HTR-8/SVneo (cell line): Measurements from ENCODE around the gene DIO3.

Experiments used
- DNase-seq: peaks from one replicate; pipeline ENCODE4 v3.0.0; 2011; ENCODE audit warnings: low spot score, mixed read lengths; ENCODE audit not compliant: insufficient read length
- FAIRE-seq: peaks from 2 replicates; lab custom pipeline; 2011; peaks lifted over from hg19 to GRCh38; lab: Jason Lieb, UNC

The DIO3 gene

DNA sequence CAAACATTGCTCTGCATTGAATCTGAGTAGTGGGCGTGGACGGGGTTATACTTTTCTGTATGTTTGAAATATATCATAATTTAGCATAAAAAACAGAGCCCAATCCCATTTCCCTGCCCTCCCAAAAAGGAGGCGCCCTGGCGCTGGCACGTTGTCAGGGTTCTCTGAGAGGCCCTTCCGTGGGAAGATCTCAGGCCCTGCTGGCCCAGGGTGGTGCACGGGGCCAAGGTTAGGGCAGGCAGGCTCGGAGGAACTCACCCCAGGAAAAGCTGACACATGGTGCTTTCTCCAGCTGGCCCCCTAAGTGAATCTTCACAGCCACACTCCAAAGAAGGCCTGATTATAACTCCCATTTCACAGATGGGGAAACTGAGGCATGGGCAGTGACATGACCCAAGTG, 17.2 kb downstream of the DIO3 start:
- no peak for FAIRE-seq
- DNase-seq: no peak

DNA sequence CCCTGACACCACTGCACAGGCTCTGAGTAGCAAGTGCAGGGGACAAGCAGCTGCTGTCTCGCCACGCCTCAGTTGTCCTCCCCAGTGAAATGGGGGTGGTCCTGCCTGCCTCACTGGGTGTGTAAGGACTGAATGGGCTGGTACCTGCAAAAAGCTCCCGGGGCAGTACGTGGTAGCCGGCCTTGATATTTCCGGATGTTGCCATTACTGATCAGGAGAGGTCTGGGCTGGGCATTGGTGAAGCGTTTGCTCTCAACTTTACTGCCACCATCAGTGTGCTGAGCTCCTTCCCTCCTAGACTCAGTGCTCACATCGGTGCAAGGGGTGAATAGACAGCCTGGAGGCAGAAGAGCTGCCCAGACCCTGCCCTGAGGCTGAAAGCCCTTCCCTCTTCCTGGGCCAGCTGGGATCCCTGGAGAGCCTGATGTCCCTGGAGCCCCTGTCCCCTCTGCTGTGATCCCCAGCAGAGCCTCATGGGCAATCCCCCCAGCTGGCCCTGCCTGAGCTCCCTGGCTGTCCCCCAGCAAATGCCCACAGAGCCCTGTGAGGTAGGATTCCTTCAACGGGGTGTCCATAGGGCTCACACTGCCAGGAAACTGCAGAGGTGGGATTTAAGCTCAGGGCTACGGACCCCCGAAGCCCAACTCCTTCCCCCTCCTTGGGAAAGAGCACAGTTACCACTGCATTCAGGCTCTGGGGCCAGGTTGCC, 18.2 kb downstream of the DIO3 start:
- no peak for DNase-seq
- no peak for FAIRE-seq

DNA sequence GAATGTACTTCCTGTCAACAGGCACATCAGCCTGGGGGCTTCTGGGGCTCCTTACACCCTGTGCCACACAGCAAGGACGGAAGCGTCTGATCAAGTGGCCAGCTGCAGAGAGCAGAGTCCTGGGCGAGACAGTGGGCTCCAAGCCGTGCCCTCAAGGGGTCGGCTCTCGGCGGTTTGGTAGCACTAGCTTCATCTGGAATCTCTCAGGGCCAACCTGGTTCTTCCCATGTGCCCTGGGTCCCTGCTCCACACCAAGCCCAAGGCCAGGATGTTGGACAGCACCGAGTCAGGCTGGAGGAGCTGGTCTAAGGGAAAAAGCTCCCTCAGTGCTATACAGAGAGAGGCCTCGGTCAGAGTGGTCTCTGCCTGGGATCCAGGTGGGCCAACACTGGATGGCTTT, 20.5 kb downstream of the DIO3 start:
- FAIRE-seq (no peak), DNase-seq (no peak)

DNA sequence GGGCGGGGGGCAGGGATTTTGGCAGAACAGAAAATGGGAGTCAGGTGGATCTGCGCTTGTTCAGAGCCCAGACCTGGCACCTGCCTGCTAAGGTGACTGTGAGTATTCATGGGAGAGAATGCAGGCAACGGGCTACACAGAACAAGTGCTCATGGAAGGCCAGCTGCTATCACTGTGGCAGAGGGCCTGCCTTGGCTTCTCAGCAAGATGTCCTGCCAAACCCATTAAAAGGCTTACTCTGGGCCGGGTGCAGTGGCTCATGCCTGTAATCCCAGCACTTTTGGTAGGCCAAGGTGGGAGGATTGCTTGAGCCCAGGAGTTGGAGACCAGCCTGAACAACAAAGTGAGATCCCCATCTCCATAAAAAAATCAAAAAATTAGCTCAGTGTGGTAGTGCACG, 21.0 kb downstream of the DIO3 start:
- no peak for FAIRE-seq

DNA sequence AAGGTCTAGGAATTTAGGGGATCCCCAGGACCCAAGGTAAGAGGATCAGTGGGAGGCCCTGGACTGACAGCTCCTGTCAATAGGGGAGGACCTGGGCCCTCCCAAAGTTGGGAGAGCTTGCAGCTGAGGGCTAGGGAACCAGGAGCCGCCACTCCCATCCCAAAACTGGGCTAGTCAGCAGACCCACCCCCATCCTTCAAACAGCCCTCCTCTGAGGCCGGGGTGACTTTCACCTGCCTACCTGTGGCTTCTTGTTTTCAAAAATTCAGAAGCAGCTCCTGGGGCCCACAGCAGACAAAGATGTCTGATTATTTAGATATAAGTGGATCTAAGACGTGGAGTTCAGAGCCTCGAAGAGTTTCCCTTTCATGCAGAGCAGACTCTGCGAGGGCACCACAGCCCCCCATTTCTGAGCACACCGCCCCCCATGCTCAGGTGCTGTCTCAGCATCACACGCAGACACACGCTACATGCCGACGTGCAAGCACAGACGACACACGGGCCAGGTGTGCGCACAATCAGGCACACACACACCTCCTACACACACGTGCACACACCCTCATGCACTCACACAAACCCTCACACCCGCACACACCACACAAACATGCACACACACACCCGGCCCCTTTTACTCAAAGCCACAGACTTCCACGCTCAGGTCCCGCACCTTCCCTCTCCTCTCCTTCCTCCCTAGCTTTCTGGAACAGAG, 21.9 kb downstream of the DIO3 start:
- FAIRE-seq (no peak), DNase-seq (no peak)

More for the DNA sequence above, 21.0 kb downstream of the DIO3 start:
- no peak for DNase-seq

DNA sequence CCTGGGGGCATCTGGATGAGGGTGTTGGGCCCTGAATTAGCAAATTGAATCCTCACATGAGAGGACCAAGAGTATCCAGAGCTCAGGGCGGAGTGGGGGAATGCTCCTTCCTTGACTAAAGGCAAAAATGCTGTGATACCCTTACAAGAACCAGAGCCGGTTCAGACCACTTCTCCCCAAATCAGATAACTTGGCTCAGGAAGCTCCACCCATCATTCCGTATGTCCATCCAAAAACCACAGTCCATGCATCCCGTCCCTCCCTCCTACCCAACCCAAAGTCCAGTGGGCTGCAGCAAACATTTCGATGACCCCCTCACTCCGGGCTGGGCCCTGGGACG, 22.4 kb downstream of the DIO3 start:
- FAIRE-seq (no peak), DNase-seq (no peak)

DNA sequence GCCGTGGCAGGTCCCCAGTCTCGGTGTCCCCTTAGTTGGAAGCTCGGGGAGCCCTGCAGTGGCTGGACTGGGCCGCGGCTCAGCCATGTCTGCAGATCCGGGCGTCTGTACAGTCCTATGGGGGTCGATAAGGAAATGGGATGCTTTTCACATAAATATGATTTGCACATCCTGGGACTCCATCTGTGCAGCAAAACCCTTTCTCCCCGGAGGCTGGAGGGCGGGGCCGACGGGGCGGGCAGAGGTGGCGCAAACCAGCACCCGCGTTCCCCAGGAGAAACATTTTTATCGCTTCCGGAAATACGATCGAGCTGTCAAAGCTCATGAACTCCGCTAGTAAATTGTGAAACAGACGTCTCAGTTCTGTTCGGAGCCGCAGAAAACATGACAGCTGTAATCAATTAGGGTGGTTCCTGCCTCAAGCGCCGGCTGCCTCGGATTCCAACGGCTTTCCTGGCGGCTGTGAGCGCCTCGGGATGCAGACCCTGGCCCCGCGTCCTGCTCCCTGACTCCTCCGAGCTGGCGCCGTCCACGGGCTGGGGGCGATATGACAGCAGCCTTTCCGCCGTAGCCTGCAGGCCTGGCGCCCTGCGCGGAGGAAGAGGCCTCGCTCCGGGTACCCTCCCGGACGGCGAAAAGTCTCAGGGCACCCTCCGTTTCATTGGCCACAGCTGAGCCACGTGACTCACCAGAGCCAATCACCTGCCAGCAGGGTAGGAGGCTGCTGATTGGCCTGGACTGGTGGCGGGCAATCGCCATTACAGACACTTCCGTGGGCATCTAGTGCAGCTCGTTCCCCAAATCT, 23.0 kb downstream of the DIO3 start:
- FAIRE-seq (no peak), DNase-seq (peak; percentile 46)

DNA sequence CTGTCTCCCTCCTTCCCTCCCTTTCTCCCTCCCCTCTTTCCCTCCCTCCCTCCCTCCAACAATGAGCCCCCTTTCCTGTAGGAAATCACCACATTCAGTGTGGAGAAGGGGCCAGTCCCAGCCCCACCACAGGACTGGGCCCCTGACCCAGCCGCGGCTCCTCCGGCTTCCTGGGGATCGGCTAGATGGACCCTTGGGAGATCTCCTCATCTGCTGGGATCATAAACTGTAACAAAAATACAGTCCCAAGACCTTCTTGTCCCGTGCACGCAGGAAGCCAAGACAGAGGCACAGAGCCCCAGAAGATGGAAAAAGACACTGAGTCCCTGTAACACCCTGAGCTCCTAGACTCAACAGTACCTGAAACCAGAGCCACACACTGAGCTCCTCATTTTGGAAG, 23.9 kb downstream of the DIO3 start:
- FAIRE-seq: no peak
- no peak for DNase-seq

DNA sequence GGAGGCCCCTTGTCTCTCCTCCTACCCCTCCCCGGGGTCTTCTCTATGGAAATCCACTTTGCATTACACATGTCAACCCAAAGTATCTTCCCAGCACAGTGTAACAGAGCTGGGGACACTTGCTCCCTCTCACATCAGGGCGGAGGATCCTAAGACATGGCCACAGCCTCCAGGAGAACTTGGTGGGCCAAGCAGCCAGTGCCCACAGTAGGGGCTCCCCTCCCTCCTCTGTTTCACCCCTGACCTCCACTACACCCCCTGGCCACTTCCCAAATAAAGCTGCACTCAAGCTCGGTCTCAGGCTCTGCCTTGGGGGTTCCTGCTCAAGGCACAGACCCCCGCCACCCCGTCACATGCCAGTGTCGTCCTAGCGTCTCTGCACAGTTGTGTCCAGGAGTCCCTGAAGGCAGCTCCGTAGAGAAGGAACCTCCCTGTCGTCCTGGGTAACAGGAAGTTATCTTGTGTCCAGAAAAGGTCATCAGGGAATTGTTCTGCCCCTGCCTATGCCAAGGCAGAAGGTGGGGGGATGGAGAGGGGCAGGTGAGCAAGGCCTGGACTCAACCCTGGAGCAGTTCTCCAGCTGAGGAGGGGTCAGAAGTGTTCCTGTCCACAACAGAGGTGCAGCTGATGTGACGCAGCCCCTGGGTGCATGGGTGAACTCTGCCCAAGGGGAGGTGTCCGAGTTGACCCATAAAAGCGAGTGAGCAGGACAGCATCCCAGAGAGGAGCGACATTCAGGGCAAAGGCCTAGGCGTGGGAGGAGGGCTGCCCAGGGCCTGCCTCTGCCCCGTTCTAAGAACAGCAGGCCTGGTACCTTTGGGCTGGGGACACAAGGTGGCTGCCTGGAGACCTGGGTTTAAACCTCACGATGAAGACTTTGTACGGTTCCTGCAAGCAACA, 25.5 kb downstream of the DIO3 start:
- FAIRE-seq: no peak

DNA sequence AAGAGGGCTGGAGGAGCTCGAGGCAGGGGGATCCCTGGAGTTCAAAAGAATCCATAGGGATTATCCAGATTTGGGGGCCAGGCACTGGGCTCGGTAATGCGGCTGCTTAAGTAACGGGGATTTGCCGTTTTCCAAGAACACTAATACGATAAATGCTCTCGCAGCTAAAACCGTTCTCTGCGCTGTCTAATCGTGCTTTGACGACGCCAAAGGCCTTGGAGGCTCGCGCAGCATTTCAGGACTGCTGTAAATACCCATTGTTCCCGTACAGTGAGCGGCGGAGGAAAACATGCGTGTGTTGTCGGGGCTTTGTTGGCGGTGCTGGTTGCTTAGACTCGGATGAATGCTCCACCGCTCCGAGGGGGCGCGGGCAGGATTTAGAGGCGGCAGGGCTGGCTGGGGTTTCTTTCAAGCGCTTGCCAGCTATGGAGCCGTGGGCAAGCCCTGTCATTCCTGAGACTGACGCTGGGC, 26.2 kb downstream of the DIO3 start:
- FAIRE-seq (no peak), DNase-seq (no peak)

More for the DNA sequence above, 25.5 kb downstream of the DIO3 start:
- DNase-seq: no peak

DNA sequence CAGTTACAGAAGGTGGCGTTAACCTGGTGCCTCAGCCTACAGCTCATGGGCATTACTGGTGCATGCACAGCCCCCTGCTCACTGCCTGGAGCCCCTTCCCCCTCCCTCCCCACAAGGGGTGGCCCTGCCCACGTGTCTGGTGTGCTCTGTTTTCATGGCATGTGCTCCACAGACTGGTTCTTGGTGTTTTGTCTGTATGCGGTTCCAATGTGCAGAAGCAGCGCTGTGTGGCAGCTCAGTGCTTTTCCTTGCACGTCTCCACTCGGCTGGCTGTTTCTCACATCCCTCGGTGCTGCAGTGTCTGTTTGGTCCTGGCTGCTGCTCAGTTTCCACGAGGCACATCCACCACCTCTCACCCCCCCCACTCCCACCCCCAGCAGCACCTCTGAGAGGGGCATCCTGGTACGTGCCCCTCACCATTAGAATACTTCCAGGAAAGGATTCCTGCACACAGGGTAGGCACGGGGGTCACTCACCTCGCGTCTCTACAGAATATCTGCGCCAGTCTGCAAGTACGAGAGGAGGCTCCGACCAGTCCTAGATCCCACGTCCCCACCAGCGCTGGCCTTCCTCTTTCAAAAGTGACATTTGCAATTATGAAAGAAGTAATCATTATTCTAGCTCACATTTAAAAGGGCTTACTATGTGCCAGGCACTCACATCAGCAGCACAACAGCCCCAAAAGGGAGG, 27.1 kb downstream of the DIO3 start:
- no peak for FAIRE-seq
- no peak for DNase-seq

DNA sequence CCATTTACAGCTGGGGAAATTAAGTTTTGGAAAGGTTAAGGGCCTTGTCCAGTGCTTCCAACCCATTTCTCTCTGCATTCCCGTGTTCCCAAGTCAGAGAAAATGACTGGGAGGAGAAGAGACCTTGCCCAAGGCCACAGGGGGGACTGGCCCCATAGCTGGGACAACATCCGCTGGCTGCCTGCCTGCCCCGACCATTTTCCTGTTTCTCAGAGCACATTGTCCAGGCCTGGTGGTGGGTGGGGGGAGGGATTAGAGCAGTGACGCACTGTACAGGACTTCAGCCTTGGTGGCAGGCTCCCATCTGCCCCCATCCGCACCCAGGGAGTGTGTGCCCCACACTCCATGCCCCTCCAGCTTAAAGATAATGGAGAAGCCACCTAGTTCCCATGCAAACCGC, 27.7 kb downstream of the DIO3 start:
- FAIRE-seq (no peak), DNase-seq (no peak)

DNA sequence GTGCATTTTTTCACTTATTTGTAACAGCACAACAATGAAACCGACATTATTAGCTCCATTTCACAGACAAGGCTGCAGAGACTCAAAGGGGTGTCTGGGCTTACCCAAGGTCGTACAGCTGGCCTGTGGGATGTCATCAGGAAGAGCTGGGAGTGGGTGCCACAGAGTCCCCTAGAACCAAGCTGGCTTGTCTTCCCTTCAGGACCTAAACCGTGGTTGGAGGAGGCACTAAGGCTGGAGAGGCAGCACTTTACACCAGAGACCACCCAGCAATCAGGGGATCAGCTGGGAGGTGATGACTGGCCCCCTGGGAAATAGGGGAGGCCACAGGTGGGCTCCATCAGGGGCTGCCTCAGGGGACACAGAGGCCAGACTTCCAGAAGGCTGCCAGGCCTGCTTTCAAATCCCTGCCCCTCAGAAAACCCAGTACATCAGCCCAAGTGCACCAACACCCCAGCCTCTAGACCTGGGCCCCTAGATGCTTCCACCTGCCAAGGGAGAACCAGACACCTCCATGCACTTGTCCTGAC, 28.3 kb downstream of the DIO3 start:
- FAIRE-seq: no peak
- no peak for DNase-seq

DNA sequence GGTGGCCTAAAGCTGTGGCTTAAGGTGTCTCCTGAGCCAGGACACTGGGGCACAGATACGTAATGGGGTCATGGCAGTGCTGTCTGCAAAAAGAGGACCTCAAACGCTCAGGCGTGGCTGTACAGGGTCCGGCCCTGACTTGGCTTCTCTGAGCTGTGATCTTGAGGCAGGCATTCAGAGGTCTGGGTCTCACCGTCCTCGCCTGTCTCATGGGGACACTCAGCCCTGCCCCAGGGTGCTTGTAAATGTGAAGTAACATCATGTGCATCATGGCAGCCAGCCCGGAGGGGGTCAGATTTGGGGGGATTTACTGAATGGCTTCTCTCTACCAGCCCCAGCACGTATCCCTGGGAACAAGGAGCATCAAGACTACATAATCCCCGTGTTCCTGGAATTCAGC, 28.8 kb downstream of the DIO3 start:
- DNase-seq (no peak), FAIRE-seq (no peak)

DNA sequence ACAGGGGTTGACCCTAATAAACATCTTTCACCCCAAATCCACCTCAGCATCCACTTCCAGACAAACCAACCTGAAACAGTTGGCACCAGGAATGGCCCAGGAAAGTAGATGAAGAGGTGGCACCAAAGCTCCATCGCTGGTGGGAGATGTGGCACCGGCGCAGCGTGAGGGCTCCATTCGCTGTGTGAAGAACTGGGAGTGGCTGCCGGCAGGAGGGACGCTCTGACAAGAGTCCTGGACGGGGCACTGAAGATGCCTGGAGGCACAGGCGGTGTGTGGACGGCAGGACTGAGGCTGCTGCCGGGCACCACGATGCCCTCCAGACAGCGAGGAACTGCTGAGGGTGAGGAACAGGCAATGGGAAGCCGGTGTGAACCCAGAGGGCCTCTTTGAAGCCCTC, 29.3 kb downstream of the DIO3 start:
- DNase-seq: no peak
- FAIRE-seq: no peak

DNA sequence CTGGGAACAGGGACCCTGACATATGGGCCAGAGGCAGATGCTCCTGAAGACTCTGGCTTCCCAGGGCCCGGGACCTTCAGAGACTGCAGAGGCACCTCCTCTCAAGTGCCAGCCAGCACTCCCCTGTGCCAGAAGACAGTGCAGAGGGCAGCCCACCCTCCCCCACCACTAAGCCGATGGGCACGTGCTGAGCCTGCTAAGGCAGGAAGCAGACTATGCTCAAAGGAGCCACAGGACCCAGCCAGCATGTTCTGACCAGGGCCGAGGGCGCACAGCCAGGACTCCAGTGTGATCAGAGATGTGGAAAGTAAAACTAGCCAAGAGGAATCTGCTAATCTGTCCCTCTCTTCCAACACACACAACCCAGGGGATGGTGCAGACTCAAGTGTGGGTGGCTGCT, 29.8 kb downstream of the DIO3 start:
- FAIRE-seq (no peak), DNase-seq (no peak)

DNA sequence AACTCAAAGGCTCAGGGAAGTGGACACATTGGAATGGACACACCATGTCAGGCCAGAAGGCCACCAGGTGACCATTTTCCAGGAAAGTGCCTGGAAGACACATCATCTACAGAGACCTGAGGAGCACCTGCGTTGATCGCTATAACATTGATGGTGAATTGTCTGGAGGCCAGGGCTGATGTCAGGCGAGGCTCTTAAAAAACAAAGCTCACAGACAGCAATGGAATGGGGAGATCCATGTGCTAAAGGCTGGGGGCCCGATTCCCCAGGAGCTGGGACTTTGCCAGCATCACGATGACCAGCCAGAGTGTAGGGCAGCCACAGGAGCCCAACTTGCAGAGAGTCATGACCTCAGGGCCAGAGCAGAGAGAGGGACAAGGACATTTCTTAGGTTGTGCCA, 30.3 kb downstream of the DIO3 start:
- DNase-seq (no peak), FAIRE-seq (no peak)

DNA sequence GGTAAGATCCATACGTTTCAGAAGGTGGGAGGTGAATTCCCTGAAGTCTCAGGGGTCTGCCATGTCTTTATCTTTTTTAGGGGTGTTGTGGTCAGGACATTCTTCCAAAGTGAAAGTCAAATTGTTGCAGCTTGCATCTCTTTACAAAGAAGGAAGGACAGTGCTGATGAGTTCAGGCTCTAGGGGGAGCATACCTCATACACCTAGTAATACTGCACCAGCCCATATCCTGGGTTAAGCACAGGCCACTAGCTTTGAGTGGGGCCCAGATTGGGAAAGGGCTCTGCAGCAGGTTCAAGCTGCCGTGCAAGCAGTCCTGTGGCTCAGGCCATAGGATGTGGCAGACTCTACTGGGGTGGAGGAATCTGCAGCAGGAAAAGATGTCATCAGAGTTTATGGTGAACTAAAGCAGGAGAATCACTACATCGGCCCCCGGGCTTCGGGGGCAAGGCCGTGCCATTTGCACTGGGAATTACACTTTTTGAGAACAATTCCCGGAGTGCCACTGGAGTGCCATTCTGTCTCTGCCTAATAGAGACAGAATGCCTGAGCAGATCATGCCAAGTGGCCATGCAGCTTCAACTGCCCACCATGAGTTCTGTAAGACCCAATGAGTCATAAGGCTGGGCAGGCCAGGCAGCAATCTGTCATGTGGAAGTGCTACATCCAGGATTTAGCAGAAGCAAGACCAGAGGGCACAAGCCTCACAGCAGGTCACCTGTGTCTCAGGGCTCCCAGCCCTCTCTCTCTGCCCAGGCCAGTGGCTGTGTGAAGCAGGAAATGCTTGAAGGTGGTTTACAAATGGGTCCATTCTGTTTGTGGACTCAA, 32.3 kb downstream of the DIO3 start:
- FAIRE-seq: no peak
- no peak for DNase-seq
